ENCODE measurements around the gene LINGO4. TPM values are rescaled to one million over a fixed set of nuclear protein-coding genes. Genes with fewer than 3 reads are reported as not detected.
A peak's percentile ranks its signal among the peaks of the same experiment; 100 is the strongest.

LINGO4 gene
- total and polyA plus RNA-seq, 2 of the 13 experiments (the other 11 are each of a cell fraction or from before 2014, with no cell fraction given), result 0.02 to 0.05 TPM

DNA sequence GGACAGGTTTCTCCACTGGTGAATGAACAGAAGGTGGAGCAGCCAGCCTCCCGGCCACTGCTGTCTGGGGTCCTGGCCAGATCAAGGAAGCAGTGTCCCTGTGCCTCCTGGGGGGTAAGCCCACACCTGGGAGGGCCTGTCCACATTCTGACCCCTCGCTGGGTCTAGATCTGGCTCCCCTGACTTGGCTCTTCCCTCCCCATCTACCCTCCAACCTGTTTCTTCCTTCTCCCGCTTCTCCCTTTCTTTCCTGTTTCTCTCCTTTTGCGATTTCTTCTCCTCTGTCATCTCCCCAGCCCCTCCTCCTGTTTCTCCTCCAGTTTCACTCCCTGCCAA lies 26.0 kb upstream of the LINGO4 start (continued):
- TF ChIP-seq, protein P1, sequence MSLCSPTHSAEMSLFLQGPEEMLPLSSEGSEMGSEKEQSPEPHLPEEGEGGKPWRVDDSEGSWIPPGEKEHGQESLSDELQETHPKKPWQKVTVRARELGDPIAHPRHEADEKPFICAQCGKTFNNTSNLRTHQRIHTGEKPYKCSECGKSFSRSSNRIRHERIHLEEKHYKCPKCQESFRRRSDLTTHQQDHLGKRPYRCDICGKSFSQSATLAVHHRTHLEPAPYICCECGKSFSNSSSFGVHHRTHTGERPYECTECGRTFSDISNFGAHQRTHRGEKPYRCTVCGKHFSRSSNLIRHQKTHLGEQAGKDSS (CRISPR knock-in tag; IDR thresholded peaks at IDR 0.05; ENCODE audit: borderline replicate concordance, low read depth), result peak; percentile 15; the same call in 1 of the 2 replicates
- TF ChIP-seq ZBTB7A (CRISPR knock-in tag; IDR thresholded peaks at IDR 0.05), result no peak
- TF ChIP-seq, protein P2, sequence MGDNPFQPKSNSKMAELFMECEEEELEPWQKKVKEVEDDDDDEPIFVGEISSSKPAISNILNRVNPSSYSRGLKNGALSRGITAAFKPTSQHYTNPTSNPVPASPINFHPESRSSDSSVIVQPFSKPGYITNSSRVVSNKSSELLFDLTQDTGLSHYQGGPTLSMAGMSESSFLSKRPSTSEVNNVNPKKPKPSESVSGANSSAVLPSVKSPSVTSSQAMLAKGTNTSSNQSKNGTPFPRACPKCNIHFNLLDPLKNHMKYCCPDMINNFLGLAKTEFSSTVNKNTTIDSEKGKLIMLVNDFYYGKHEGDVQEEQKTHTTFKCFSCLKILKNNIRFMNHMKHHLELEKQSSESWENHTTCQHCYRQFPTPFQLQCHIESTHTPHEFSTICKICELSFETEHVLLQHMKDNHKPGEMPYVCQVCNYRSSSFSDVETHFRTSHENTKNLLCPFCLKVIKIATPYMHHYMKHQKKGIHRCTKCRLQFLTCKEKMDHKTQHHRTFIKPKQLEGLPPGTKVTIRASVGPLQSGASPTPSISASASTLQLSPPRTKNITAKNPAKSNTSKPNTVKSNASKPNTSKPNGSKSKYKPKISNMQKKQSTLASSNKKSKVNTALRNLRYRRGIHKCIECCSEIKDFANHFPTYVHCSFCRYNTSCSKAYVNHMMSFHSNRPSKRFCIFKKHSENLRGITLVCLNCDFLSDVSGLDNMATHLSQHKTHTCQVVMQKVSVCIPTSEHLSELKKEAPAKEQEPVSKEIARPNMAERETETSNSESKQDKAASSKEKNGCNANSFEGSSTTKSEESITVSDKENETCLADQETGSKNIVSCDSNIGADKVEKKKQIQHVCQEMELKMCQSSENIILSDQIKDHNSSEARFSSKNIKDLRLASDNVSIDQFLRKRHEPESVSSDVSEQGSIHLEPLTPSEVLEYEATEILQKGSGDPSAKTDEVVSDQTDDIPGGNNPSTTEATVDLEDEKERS (CRISPR knock-in tag; IDR thresholded peaks at IDR 0.05), result no peak
- TF ChIP-seq HIVEP1 (CRISPR knock-in tag; IDR thresholded peaks at IDR 0.05), result 0 out of 2 replicates have a peak, but pooled peaks have one; percentile 8
- TF ChIP-seq FOXO1 (CRISPR knock-in tag; IDR thresholded peaks at IDR 0.05), result no peak
- TF ChIP-seq ZNF460 (CRISPR knock-in tag; IDR thresholded peaks at IDR 0.05; ENCODE audit: borderline replicate concordance), result no peak
- TF ChIP-seq, protein P3, sequence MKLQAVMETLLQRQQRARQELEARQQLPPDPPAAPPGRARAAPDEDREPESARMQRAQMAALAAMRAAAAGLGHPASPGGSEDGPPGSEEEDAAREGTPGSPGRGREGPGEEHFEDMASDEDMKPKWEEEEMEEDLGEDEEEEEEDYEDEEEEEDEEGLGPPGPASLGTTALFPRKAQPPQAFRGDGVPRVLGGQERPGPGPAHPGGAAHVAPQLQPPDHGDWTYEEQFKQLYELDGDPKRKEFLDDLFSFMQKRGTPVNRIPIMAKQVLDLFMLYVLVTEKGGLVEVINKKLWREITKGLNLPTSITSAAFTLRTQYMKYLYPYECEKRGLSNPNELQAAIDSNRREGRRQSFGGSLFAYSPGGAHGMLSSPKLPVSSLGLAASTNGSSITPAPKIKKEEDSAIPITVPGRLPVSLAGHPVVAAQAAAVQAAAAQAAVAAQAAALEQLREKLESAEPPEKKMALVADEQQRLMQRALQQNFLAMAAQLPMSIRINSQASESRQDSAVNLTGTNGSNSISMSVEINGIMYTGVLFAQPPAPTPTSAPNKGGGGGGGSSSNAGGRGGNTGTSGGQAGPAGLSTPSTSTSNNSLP (IDR thresholded peaks at IDR 0.05; ENCODE audit: low read depth, low read length), result no peak
- TF ChIP-seq, protein P4, sequence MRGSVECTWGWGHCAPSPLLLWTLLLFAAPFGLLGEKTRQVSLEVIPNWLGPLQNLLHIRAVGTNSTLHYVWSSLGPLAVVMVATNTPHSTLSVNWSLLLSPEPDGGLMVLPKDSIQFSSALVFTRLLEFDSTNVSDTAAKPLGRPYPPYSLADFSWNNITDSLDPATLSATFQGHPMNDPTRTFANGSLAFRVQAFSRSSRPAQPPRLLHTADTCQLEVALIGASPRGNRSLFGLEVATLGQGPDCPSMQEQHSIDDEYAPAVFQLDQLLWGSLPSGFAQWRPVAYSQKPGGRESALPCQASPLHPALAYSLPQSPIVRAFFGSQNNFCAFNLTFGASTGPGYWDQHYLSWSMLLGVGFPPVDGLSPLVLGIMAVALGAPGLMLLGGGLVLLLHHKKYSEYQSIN (CRISPR knock-in tag; IDR thresholded peaks at IDR 0.05; ENCODE audit: borderline replicate concordance), result no peak
- TF ChIP-seq KDM2A (CRISPR knock-in tag; IDR thresholded peaks at IDR 0.05; ENCODE audit: borderline replicate concordance, low read depth), result no peak
- no peak for TF ChIP-seq ZNF605 (CRISPR knock-in tag; IDR thresholded peaks at IDR 0.05)
- no peak for TF ChIP-seq KAT8 (CRISPR knock-in tag; IDR thresholded peaks at IDR 0.05)
- TF ChIP-seq ZNF724P (CRISPR knock-in tag; IDR thresholded peaks at IDR 0.05; ENCODE audit: borderline replicate concordance), result 0 out of 2 replicates have a peak, but pooled peaks have one; percentile 56
- no peak for TF ChIP-seq HOXD1 (CRISPR knock-in tag; IDR thresholded peaks at IDR 0.05)
- TF ChIP-seq, protein P5, sequence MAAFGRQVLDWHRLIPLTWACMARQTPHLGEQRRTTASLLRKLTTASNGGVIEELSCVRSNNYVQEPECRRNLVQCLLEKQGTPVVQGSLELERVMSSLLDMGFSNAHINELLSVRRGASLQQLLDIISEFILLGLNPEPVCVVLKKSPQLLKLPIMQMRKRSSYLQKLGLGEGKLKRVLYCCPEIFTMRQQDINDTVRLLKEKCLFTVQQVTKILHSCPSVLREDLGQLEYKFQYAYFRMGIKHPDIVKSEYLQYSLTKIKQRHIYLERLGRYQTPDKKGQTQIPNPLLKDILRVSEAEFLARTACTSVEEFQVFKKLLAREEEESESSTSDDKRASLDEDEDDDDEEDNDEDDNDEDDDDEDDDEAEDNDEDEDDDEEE (CRISPR knock-in tag; IDR thresholded peaks at IDR 0.05), result no peak; the same call in 1 of the 2 replicates
- TF ChIP-seq, protein P6, sequence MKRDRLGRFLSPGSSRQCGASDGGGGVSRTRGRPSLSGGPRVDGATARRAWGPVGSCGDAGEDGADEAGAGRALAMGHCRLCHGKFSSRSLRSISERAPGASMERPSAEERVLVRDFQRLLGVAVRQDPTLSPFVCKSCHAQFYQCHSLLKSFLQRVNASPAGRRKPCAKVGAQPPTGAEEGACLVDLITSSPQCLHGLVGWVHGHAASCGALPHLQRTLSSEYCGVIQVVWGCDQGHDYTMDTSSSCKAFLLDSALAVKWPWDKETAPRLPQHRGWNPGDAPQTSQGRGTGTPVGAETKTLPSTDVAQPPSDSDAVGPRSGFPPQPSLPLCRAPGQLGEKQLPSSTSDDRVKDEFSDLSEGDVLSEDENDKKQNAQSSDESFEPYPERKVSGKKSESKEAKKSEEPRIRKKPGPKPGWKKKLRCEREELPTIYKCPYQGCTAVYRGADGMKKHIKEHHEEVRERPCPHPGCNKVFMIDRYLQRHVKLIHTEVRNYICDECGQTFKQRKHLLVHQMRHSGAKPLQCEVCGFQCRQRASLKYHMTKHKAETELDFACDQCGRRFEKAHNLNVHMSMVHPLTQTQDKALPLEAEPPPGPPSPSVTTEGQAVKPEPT (CRISPR knock-in tag; IDR thresholded peaks at IDR 0.05; ENCODE audit: low read depth), result no peak
- no peak for TF ChIP-seq KDM1A (CRISPR knock-in tag; IDR thresholded peaks at IDR 0.05)
- TF ChIP-seq ZKSCAN5 (CRISPR knock-in tag; IDR thresholded peaks at IDR 0.05), result no peak
- no peak for TF ChIP-seq ZFYVE20 (CRISPR knock-in tag; IDR thresholded peaks at IDR 0.05; ENCODE audit: borderline replicate concordance, low read depth)
- 0 out of 2 replicates have a peak, but pooled peaks have one; percentile 8 for TF ChIP-seq ZFP36L1 (CRISPR knock-in tag; IDR thresholded peaks at IDR 0.05)
- TF ChIP-seq ZNF644 (CRISPR knock-in tag; IDR thresholded peaks at IDR 0.05; ENCODE audit: low read depth), result no peak
- no peak for TF ChIP-seq SRSF4 (IDR thresholded peaks at IDR 0.05; ENCODE audit: low read depth, low read length, poor library complexity, severe bottlenecking)
- no peak for TF ChIP-seq ZBTB21 (CRISPR knock-in tag; IDR thresholded peaks at IDR 0.05)

Data from HepG2 (cell line).